MG63 (cell line): ENCODE measurements around the gene TDG. TPM values are rescaled to one million over a fixed set of nuclear protein-coding genes. Genes with fewer than 3 reads are reported as not detected.

Source experiments
- total RNA-seq: library from RNA; depleted of rRNA; stranded (reverse); fragments of >200 nt; shearing (Covaris generic); gene quantifications from 2 replicates; pipeline ENCODE4 v1.2.3, GENCODE V29; 2014; ENCODE audit warnings: low replicate concordance; rRNA removed

TDG gene
- total RNA-seq, 1 experiment from 2014 or later: 24.6 TPM

Other genes with a start within 250 kb of the TDG start
- gene NT5DC3, start 124.6 kb upstream of the TDG start, total RNA-seq: 10.9 and 11.8 TPM in 2 replicates
- gene HSP90B1, start 35.5 kb upstream of the TDG start, total RNA-seq: 364 and 534 TPM in 2 replicates
- not detected in 2 replicates for gene GLT8D2, start 84.3 kb downstream of the TDG start, total RNA-seq
- 6.1 and 16.3 TPM in 2 replicates for gene HCFC2, start 98.7 kb downstream of the TDG start, total RNA-seq
- gene NFYB, start 172.3 kb downstream of the TDG start, total RNA-seq: 34.1 and 38.7 TPM in 2 replicates
- gene TXNRD1, start 249.9 kb downstream of the TDG start, total RNA-seq: 924 and 1,093 TPM in 2 replicates